Duodenal mucosa (tissue), 2 donors: ENCODE results near the gene PLGRKT.
A peak's percentile ranks its signal among the peaks of the same experiment; 100 is the strongest.

Source experiments
- H3K27ac ChIP-seq: one replicate; pipeline ENCODE4 v1.7.0; 2013; ENCODE audit warnings: low read depth, low read length
- H3K27me3 ChIP-seq, 2 donors: one replicate each; pipeline ENCODE4 v1.7.0; 2013; ENCODE audit warnings: low read length in 2 of 2, control low read depth in 1 of 2; ENCODE audit not compliant: insufficient read depth in 2 of 2, control insufficient read depth in 1 of 2
- H3K36me3 ChIP-seq, 2 donors: one replicate each; pipeline ENCODE4 v1.7.0; 2013; ENCODE audit warnings: low read length in 2 of 2, control low read depth in 1 of 2; ENCODE audit not compliant: insufficient read depth in 2 of 2, control insufficient read depth in 1 of 2
- H3K4me1 ChIP-seq, 2 donors: one replicate each; pipeline ENCODE4 v1.7.0; 2013; ENCODE audit warnings: low read length in 2 of 2, control low read depth in 1 of 2; ENCODE audit not compliant: insufficient read depth in 2 of 2, control insufficient read depth in 1 of 2
- H3K4me3 ChIP-seq, 2 donors: one replicate each; pipeline ENCODE4 v1.7.0; 2013; ENCODE audit warnings: low read length in 2 of 2, low read depth in 1 of 2
- H3K9ac ChIP-seq, 2 donors: one replicate each; pipeline ENCODE4 v1.7.0; 2013; ENCODE audit warnings: low read length in 2 of 2, low read depth in 1 of 2
- H3K9me3 ChIP-seq, 2 donors: one replicate each; pipeline ENCODE4 v1.7.0; 2013; ENCODE audit warnings: low read length in 2 of 2, control low read depth in 1 of 2; ENCODE audit not compliant: control insufficient read depth in 1 of 2

The PLGRKT gene

GRCh38 chr9:5453673-5454072 lies 15.9 kb upstream of the PLGRKT start:
- H3K4me1 ChIP-seq: peaks cover 10 to 21% of the 10 kb centered on the region in 2 donors
- no peak overlapping the region for H3K4me3 ChIP-seq
- no peak overlapping the region for H3K9ac ChIP-seq
- no peak overlapping the region for H3K27ac ChIP-seq
- no peaks in the 10 kb centered on the region for H3K9me3 ChIP-seq
- H3K27me3 ChIP-seq: no peaks in the 10 kb centered on the region
- no peaks in the 10 kb centered on the region for H3K36me3 ChIP-seq

GRCh38 chr9:5453004-5453403 lies 15.3 kb upstream of the PLGRKT start:
- Histone ChIP-seq H3K27ac (no peak overlapping the region), H3K9me3 (no peaks in the 10 kb centered on the region), H3K36me3 (no peaks in the 10 kb centered on the region), H3K27me3 (no peaks in the 10 kb centered on the region), H3K4me3 (no peak overlapping the region), H3K9ac (no peak overlapping the region), H3K4me1 (peaks cover 10 to 21% of the 10 kb centered on the region in 2 donors)

GRCh38 chr9:5452286-5452609 lies 14.5 kb upstream of the PLGRKT start:
- Histone ChIP-seq H3K9me3 (no peaks in the 10 kb centered on the region), H3K9ac (no peak overlapping the region), H3K4me3 (peak overlapping the region in 1 of 2 donors; percentile 25), H3K27ac (no peak overlapping the region), H3K27me3 (no peaks in the 10 kb centered on the region), H3K4me1 (peaks cover 10 to 21% of the 10 kb centered on the region in 2 donors), H3K36me3 (no peaks in the 10 kb centered on the region)

GRCh38 chr9:5450359-5451091 lies 12.8 kb upstream of the PLGRKT start, which contains the start of gene CD274:
TSS of gene CD274 (plus strand) at chr9:5450542. CDS start at chr9:5456114, 5,572 bp downstream.
- H3K4me1 ChIP-seq: peaks cover 10 to 21% of the 10 kb centered on the region in 2 donors
- H3K27me3 ChIP-seq: no peaks in the 10 kb centered on the region
- H3K27ac ChIP-seq: peak within 1 kb of the TSS; percentile 49
- H3K36me3 ChIP-seq: no peaks in the 10 kb centered on the region
- H3K9ac ChIP-seq: peak within 1 kb of the TSS; percentile 67 to 79
- H3K9me3 ChIP-seq: no peaks in the 10 kb centered on the region
- peak within 1 kb of the TSS; percentile 82 for H3K4me3 ChIP-seq

- peaks cover 10 to 21% of the 10 kb centered on the region in 2 donors for H3K4me1 ChIP-seq
- peak overlapping the region; percentile 67 to 79 for H3K9ac ChIP-seq
- H3K9me3 ChIP-seq: no peaks in the 10 kb centered on the region
- H3K4me3 ChIP-seq: peak overlapping the region; percentile 82
- H3K27ac ChIP-seq: peak overlapping the region; percentile 48
- H3K27me3 ChIP-seq: no peaks in the 10 kb centered on the region
- no peaks in the 10 kb centered on the region for H3K36me3 ChIP-seq
Observed at GRCh38 chr9:5449521-5450358, 12.0 kb upstream of the PLGRKT start.

- peak overlapping the region in 1 of 2 donors; percentile 79 for H3K9ac ChIP-seq
- H3K27ac ChIP-seq: no peak overlapping the region
Observed at GRCh38 chr9:5448461-5449435, 11.0 kb upstream of the PLGRKT start.

GRCh38 chr9:5448016-5448415 lies 10.3 kb upstream of the PLGRKT start:
- Histone ChIP-seq H3K27me3 (no peaks in the 10 kb centered on the region), H3K27ac (no peak overlapping the region), H3K9me3 (no peaks in the 10 kb centered on the region), H3K4me3 (no peak overlapping the region), H3K4me1 (peaks cover 10 to 21% of the 10 kb centered on the region in 2 donors), H3K36me3 (no peaks in the 10 kb centered on the region), H3K9ac (no peak overlapping the region)

More at GRCh38 chr9:5448461-5449435, 11.0 kb upstream of the PLGRKT start:
- Histone ChIP-seq H3K4me1 (peaks cover 10 to 21% of the 10 kb centered on the region in 2 donors), H3K4me3 (peak overlapping the region in 1 of 2 donors; percentile 82), H3K27me3 (no peaks in the 10 kb centered on the region), H3K36me3 (no peaks in the 10 kb centered on the region), H3K9me3 (no peaks in the 10 kb centered on the region)

- Histone ChIP-seq H3K36me3 (no peaks in the 10 kb centered on the region), H3K4me1 (peaks cover 10 to 17% of the 10 kb centered on the region in 2 donors), H3K4me3 (no peak overlapping the region), H3K9me3 (no peaks in the 10 kb centered on the region), H3K27ac (no peak overlapping the region), H3K27me3 (no peaks in the 10 kb centered on the region), H3K9ac (no peak overlapping the region)
Observed at GRCh38 chr9:5447337-5447736, 9.6 kb upstream of the PLGRKT start.

GRCh38 chr9:5446451-5447236 lies 8.9 kb upstream of the PLGRKT start:
- Histone ChIP-seq H3K4me3 (no peak overlapping the region), H3K36me3 (no peaks in the 10 kb centered on the region), H3K27me3 (no peaks in the 10 kb centered on the region), H3K9ac (no peak overlapping the region), H3K27ac (no peak overlapping the region), H3K9me3 (no peaks in the 10 kb centered on the region), H3K4me1 (peaks cover 10 to 13% of the 10 kb centered on the region in 2 donors)
